ENCODE measurements around the gene FDX2.

DNA sequence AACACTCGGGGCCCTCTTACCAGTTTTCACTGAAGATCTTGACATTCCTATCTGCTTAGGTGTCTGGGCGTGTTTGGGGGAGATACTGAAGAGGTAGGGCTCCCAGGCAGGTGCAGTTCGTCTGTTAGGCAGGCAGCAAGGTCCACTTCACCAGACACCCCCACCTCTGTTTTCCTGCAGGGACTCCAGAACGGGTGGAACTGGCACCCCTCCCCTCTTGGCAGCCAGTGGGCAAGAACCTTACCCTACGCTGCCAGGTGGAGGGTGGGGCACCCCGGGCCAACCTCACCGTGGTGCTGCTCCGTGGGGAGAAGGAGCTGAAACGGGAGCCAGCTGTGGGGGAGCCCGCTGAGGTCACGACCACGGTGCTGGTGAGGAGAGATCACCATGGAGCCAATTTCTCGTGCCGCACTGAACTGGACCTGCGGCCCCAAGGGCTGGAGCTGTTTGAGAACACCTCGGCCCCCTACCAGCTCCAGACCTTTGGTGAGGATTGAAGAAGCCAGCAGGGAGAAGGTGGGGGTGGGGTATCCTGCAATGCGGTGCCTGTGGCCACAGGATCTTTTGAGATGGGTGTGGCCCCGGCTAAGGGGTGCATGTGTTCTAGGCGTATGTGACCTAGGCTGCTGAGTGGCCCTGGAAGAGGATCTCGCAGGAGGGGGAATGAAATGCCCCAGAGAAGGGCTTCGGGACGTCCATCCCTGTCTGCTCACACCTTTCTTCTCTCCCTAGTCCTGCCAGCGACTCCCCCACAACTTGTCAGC lies 32.3 kb downstream of the FDX2 start:
- TF ChIP-seq, protein P1, sequence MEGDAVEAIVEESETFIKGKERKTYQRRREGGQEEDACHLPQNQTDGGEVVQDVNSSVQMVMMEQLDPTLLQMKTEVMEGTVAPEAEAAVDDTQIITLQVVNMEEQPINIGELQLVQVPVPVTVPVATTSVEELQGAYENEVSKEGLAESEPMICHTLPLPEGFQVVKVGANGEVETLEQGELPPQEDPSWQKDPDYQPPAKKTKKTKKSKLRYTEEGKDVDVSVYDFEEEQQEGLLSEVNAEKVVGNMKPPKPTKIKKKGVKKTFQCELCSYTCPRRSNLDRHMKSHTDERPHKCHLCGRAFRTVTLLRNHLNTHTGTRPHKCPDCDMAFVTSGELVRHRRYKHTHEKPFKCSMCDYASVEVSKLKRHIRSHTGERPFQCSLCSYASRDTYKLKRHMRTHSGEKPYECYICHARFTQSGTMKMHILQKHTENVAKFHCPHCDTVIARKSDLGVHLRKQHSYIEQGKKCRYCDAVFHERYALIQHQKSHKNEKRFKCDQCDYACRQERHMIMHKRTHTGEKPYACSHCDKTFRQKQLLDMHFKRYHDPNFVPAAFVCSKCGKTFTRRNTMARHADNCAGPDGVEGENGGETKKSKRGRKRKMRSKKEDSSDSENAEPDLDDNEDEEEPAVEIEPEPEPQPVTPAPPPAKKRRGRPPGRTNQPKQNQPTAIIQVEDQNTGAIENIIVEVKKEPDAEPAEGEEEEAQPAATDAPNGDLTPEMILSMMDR (IDR thresholded peaks at IDR 0.05; ENCODE audit: poor library complexity, severe bottlenecking), result no peak
- TF ChIP-seq RAD21 (conservative IDR thresholded peaks at IDR 0.05) (no peak), EZH2 (IDR thresholded peaks at IDR 0.05; ENCODE audit: borderline replicate concordance, insufficient read depth, low read length, poor library complexity, severe bottlenecking) (no peak), POLR2AphosphoS5 (IDR thresholded peaks at IDR 0.05) (no peak), TAF1 (IDR thresholded peaks at IDR 0.05; ENCODE audit: low read depth) (no peak), EP300 (conservative IDR thresholded peaks at IDR 0.05; ENCODE audit: poor library complexity, severe bottlenecking) (no peak), REST (IDR thresholded peaks at IDR 0.05; ENCODE audit: borderline replicate concordance) (no peak), SMC3 (conservative IDR thresholded peaks at IDR 0.05; ENCODE audit: poor library complexity) (no peak), MXI1 (conservative IDR thresholded peaks at IDR 0.05; ENCODE audit: poor library complexity, severe bottlenecking) (no peak)

Measured in neural cell (in vitro differentiated cells).